Central memory CD4-positive, alpha-beta T cell (primary cell): ENCODE results near the gene PEX11G.
"Not testable (repeated sequence)": the region's sequence is repeated elsewhere in the genome, so short reads cannot be mapped to it uniquely, and the experiment has no call there.

ENCODE experiments used
- DNase-seq: peaks from one replicate; pipeline ENCODE4 v3.0.0; 2022

Gene PEX11G

DNA sequence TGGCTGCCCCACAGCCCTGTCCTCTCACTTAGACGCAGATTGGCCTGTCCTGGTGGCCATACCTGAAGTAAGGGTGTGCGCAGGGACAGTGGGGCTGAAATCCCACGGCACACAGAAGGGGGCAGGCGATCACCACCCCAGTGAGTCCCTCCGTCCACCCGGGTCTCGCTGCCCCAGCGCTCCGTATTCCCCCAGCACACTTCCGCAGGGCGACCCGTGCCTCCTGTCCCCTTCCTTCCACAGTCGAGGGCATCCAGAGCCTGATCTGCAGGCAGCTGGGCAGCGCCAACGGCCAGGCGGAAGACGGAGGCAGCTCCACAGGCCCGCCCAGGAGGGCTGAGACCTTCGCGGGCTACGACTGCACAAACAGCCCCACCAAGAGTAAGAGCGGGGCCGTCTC lies 25.3 kb downstream of the PEX11G start:
- no peak for DNase-seq

DNA sequence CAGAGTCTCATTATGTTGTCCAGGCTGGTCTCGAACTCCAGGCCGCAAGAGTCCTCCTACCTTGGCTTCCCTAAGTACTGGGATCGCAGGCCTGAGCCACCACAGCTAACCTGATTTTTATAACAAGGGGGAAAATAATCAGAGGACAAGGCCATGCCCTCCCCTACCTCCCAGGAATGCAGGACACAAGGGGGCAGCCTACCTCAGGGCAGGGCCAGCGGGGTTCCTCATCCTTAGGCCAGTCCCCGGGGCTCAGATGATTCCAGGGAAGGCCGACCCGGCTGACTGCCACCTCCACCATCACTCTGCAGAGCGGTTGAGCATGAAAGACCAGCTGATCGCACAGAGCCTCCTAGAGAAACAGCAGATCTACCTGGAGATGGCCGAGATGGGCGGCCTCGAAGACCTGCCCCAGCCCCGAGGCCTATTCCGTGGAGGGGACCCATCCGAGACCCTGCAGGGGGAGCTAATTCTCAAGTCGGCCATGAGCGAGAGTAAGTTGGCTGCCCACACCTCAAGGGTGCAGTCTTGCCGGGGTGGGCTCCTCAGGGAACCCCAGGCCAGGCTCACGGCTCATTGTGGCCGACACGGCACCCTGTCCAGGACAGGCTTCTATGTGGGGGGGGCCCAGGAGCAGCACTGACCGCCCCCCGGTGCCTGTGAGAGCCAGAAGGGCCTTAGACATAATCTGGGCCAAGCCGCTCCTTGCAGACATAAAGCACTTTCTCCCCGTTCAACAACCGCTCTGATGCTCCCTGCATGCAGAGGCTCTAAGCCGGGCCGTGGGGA lies 26.8 kb downstream of the PEX11G start:
- no peak for DNase-seq

DNA sequence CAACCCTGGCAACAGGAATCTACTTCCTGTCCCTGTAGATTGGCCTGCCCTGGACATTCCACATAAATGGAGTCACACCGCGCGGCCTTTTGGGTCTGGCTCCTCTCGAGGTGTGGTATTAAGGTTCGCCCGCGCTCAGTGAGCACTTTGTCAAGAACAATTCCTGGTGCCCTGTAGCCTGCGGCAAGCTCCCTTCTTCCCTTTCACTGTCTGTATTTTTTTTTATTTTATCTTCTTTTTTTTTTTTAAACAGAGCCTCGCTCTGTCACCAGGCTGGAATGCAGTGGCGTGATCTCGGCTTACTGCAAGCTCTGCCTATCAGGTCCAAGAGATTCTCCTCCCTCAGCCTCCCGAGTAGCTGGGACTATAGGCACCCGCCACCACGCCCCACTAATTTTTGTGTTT lies 28.3 kb downstream of the PEX11G start:
- no peak for DNase-seq

DNA sequence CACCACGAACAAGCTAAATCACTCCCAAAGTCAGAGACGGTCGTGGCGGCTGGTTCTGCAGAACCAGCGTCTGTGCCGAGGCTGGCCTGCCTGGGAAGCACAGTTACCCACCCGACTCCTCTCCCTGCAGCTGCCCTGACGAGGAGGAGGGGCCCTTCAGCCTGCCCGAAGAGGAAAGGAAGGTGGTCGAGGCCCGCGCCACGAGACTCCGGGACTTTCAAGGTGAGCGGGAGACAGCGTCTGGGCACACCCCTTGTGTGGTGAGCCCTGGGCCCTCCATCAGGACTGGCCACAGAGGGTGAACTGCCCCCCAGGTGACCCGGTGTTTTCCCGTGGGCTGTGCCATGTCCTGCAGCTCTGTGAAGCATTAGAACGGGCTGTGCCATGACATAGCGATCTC lies 29.1 kb downstream of the PEX11G start:
- DNase-seq, result no peak

DNA sequence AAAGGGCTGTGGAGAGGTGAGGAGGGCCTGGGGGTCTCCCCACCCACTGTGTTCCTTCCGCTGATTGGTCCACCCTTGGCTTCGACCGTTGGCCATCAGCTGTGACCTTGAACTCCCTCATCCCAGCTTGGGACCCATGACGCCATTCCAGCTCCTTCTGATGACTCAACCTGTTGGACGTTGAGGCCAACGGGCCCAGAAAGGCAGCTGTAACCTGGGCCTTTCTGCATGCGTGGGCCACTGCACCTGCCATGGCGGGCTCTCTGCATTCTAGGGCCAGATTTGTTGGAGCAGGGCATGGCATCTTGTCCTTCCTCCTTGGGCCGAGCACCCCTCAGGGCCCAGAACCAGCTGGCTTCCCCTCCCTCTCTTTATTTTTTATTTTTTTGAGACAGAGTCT lies 30.2 kb downstream of the PEX11G start:
- DNase-seq, result no peak

DNA sequence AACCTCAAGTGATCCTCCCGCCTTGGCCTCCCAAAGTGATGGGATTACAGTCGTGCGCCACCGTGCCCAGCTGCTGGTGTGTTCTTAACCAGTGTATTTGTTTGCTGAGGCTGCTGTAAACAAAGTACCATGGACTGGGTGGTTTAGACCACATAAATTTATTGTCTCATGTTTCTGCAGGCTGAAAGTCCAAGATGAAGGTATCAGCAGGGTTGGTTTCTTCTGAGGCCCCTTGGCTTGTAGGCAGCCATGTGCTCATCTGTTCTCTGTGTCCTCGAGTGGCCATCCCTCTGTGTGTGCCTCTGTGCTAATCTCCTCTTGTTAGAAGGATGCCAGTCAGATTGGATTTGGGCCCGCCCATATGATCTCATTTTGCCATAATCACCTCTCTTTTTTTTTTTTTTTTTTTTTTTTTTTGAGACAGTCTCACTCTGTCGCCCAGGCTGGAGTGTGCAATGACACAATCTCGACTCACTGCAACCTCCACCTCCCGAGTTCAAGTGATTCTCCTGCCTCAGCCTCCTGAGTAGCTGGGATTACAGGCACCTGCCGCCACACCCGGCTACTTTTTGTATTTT lies 31.8 kb downstream of the PEX11G start:
- no peak for DNase-seq

DNA sequence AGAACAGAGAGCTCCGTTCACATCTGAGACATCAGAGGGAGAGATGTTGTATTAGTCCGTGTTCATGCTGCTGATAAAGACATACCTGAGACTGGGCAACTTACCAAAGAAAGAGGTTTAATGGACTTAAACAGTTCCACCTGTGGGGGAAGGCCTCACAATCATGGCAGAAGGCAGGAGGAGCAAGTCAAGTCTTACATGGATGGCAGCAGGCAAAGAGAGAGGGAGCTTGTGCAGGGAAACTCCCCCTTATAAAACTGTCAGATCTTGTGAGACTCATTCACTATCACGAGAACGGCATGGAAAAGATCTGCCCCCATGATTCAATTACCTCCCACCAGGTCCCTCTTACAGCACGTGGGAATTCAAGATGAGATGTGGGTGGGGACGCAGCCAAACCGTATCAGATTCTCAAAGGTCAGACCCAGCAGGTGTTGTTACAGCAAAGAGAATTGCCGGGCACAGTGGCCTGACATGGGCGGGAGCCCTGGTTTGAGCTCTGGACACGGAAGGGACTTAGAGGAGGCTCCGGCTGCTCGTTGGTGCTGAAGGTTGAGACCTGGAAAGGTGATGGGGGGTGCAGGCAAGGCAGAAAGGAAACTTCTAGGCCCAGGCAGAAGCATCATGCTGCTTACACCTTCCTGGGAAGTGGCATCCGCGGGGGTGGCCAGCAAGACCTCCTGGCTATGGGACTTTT lies 33.1 kb downstream of the PEX11G start:
- no peak for DNase-seq

DNA sequence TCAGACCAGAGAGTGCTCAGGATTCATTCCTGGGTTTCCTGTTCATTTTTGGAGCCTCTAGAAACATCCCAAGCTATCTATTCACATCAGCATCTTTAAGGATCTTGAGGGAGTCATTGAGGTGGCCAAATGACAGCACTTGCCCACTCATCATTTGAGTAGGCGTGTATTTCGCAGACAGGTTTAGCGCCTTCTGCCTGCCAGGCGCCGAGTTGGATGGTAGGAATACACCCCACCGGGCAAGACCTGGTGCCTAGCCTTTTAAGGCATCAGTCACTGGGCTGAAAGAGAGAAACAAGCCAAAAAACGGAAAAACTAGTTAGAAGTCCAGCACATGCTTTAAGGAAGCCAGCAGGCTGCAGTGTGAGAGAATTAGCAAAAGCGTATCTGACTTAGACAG lies 33.8 kb downstream of the PEX11G start:
- DNase-seq, result no peak

DNA sequence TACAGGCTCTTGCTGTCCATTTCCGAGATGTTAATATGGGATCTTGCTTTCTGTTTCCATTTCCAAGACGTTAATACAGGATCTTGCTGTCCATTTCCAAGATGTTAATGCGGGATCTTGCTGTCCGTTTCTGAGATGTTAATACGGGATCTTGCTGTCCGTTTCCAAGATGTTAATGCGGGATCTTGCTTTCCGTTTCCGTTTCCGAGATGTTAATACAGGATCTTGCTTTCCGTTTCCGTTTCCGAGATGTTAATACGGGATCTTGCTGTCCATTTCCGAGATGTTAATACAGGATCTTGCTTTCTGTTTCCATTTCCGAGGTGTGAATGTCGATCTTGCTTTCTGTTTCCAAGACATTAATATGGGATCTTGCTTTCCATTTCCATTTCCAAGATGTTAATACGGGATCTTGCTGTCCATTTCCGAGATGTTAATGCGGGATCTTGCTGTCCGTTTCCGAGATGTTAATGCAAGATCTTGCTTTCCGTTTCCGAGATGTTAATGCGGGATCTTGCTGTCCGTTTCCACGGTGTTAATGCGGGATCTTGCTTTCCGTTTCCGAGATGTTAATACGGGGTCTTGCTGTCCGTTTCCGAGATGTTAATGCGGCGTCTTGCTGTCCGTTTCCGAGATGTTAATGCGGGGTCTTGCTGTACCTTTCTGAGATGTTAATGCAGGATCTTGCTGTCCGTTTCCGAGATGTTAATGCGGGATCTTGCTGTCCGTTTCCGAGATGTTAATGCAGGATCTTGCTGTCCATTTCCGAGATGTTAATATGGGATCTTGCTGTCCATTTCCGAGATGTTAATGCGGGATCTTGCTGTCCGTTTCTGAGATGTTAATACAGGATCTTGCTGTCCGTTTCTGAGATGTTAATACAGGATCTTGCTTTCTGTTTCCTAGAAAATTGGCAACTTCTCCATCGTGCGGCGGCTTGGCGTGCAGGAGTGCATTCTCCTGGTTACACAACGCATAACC lies 38.3 kb downstream of the PEX11G start:
- DNase-seq, result no peak

DNA sequence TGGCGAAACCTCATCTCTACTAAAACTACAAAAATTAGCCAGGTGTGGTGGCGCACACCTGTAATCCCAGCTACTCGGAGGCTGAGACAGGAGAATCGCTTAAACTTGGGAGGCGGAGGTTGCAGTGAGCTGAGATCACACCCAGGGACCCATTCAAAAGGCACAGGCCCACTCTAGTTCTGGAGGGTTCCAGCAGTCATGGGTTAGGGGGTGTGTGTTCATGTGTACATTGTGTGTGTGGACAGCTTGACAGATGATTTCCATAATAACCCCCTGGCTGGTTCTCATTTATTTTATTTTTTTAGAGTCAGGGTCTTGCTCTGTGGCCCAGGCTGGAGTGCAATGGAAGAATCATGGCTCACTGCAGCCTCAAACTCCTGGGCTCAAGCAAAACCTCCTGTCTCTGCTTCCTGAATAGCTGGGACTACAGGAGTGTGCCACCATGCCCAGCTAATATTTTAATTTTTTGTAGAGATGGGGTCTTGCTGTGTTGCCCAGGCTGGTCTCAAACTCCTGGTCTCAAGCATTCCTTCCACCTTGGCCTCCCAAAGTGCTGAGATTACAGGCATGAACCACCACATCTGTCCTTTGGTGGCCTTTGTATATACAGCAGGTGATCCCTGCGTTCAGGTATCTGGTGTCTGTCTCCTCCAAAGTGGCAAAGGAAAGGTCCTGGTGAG lies 39.3 kb downstream of the PEX11G start:
- DNase-seq, result not testable (repeated sequence)

DNA sequence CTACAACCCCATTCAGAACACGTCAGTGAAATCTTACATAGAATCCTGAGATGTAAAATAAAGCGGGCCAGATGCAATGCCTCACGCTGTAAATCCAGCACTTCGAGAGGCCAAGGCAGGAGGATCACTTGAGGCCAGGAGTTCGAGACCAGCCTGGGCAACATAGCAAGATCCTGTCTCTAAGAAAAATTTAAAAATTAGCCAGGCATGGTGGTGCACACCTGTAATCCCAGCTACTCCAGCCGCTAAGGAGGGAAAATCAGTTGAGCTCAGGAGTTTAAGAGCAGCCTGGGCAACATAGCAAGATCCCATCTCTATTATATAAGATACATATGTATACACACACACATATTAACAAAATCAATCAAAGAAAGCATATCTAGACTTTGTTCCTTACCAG lies 41.2 kb downstream of the PEX11G start:
- DNase-seq, result no peak

DNA sequence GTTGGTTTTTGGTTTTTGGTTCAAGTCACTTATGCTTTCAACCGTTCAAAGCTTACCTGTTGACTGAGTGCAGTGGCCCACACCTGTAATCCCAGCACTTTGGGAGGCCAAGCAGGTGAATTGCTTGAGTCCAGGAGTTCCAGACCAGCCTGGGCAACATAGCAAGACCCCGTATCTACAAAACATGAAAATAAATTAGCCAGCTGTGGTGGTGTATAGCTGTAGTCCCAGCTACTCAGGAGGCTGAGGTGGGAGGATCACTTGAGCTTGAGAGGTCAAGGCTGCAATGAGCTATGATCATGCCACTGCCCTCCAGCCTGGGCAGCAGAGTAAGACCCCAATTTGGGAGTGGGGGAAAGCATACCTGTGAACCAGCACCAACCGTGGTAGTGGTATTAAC lies 43.7 kb downstream of the PEX11G start:
- DNase-seq, result no peak

DNA sequence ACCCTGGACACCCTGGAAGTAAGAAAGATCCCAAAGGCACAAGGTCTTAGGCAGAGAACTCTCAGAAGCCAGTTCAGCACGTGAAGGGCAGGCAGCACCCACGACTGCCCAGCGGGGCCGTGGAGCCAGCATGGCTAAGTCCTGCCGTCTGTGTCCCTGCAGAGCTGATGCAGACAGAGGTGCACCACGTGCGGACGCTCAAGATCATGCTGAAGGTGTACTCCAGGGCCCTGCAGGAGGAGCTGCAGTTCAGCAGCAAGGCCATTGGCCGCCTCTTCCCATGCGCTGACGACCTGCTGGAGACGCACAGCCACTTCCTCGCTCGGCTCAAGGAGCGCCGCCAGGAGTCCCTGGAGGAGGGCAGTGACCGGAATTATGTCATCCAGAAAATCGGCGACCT lies 44.8 kb downstream of the PEX11G start:
- DNase-seq, result no peak

DNA sequence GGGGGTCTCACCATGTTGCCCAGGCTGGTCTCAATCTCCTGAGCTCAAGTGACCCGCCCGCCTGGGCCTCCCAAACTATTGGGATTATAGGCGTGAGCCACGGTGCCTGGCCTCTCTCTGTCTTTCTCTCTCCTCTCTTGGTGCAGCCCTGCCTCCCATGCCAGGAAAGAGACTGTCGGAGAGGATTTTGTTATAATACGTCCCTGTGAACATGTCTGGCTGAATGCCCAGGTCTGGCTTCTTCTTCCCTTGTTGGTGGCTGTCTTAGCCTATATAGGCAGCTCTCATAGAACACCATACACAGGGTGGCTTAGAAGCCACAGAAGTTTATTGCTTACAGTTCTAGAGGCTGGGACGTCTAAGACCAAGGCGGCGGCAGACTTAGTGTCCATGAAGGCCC lies 46.4 kb downstream of the PEX11G start:
- no peak for DNase-seq

DNA sequence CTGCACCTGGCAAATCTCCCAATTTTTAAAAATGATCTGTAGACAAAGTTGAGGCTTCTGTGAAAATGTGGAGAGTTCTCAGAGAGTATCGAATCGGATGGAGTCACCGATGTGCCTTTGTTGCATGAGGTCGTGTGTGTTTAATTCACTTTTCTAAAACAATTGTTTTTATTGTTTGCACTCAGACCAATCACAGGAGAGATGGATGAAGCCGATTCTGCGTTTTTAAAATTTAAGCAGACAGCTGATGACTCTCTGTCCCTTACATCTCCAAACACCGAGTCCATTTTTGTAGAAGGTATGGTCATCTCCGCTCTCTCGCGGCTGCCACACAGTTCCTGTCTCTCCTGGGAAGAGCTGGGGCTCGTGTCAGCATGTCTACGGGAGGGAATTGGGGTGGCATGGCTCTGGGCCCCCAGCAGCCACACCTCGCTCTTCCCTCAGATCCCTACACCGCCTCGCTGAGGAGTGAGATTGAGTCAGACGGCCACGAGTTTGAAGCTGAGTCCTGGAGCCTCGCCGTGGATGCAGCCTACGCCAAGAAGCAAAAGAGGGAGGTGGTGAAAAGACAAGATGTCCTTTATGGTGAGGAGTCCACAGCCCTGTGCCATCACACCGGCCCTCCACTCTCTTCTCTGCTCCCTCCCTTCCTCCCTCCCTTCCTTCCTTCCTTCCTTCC lies 47.2 kb downstream of the PEX11G start:
- no peak for DNase-seq

DNA sequence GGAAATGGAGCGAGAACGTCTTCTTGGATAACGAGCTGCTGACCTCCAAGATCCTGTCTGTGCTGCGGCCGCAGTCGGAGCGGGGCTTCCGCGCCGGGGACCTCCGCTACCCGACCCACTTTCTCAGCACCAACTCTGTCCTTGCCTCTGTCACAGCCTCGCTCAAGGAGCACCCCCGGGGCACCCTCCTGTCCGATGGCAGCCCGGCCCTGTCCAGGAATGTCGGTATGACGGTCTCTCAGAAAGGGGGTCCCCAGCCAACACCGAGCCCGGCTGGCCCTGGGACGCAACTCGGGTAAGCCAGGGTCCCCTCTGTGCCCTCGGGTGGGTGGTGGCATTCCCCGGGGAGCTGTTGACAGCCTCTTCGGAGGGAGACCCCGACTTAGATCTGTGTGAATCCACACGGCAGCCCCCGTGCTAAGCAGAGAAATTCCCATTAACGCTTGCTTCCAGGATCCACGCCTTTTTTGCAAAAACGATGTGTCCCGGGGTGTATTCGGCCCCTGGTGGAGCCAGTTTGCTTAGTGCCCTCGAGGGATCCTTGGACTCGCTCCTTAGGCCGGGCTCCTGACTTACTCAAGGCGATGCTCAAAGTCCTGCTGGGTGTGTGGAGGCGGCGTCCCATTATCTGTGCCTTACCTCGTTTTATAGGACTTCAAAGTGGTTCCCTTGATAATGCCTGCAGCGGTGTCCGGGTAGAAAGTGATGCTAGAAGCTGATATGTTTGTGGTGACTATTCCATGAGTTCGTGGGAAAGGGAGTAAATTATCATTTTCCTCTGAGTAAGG lies 48.5 kb downstream of the PEX11G start:
- no peak for DNase-seq

DNA sequence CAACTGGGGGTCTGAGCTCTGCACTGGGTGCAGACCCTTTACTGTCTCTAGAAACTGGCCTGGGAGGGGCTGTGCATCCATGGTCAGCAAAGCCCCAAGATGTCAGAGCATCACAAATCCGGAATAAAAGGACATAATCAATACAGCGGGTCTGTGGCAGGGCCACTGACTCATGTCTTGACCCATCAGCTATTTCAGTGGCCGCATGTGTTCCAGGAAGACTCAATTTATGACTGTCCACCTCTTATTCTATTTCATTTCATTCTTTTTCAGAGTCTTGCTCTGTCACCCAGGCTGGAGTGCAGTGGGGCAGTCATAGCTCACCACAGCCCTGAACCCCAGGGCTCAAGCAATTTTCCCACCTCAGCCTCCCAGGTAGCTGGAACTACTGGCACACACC lies 53.2 kb downstream of the PEX11G start:
- DNase-seq, result no peak

DNA sequence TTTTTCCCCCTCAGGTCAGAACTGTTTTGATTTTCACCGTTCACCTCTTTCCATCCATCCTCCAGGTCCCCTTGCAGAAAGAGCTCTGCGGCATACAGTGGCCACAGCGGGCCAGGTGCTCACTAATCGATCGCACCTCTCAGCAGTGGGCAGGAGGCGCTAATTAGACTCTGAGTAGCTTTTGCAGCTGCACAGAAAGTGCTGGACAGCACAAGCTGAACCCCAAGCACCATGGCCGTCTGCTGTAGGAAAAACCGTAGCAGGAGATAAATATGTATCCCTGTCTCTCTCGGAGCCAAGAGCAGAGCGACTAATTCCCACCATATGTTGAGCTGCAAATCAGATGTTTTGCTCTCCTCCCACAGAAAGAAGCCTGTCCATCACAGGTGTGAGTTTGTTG lies 54.4 kb downstream of the PEX11G start:
- no peak for DNase-seq

DNA sequence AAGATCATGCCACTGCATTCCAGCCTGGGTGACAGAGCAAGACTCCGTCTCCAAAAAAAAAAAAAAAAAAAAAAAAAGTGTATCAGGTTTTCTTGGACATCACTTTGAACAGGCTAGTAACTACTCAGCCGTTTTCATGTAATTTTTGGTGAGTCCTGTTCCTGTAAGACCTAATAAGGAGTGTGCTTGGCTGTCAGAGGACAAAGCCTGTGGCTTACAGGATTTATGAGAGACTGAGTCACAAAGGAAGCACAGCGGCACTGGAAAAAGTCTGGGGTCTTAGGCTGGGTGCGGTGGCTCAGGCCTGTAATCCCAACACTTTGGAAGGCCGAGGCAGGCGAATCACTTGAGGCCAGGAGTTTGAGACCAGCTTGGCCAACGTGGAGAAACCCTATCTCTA lies 55.4 kb downstream of the PEX11G start:
- DNase-seq, result not testable (repeated sequence)

DNA sequence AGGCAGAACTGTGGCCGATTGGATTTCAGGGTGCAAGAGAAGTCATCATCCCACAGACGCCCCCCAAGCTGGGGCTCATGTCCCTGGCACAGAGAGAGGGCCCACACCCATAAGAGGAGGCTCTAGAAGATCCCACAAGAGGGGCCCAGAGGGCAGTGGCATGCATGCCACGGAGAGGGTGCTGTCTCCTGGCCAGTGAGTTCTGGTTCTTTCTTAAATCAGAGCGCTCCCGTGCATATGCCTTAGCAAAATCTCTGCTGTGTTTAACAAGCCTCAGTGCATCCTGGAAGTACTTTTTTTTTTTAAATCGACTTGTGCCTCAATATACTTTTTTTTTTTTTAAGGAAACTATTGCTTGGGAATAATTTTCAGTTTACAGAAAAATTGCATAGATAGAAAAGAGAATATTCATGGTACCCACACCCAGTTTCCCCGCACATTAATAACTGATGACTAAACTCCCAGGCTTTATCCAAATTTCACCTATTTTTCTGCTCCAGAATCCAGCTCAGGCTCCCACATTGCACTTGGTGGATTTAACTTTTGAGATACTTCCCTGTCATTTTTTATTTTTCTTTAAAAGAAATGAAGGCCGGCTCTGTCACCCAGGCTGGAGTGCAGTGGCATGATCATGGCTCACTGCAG lies 59.1 kb downstream of the PEX11G start:
- no peak for DNase-seq
